Thymus (tissue), 11 donors: ENCODE results near the gene TRAPPC14. TPM values are rescaled to one million over a fixed set of nuclear protein-coding genes. Genes with fewer than 3 reads are reported as not detected.
A peak's percentile ranks its signal among the peaks of the same experiment; 100 is the strongest.
"Not testable (repeated sequence)": the region's sequence is repeated elsewhere in the genome, so short reads cannot be mapped to it uniquely, and the experiment has no call there.

Source experiments
- DNase-seq, 9 donors: peaks; one replicate each; pipeline ENCODE4 v3.0.0-alpha.2; 2013; ENCODE audit warnings: low spot score in 9 of 9, low read depth in 6 of 9, missing footprints in 1 of 9
- H3K27ac ChIP-seq, 2 donors: one replicate each; pipeline ENCODE4 v1.5.1; 2013; ENCODE audit warnings: control low read depth in 1 of 2, low read depth in 1 of 2, low read length in 1 of 2, mild to moderate bottlenecking in 1 of 2, moderate library complexity in 1 of 2
- H3K27me3 ChIP-seq, 2 donors: one replicate each; pipeline ENCODE4 v1.5.1; 2013; ENCODE audit warnings: low read length in 1 of 2; ENCODE audit not compliant: control insufficient read depth in 2 of 2, insufficient read depth in 1 of 2
- H3K36me3 ChIP-seq, 2 donors: one replicate each; pipeline ENCODE4 v1.5.1; 2013; ENCODE audit warnings: low read length in 1 of 2, mild to moderate bottlenecking in 1 of 2, moderate library complexity in 1 of 2; ENCODE audit not compliant: control insufficient read depth in 2 of 2, insufficient read depth in 2 of 2
- H3K4me1 ChIP-seq, 2 donors: one replicate each; pipeline ENCODE4 v1.5.1; 2013; ENCODE audit warnings: low read length in 2 of 2; ENCODE audit not compliant: control insufficient read depth in 2 of 2, insufficient read depth in 2 of 2
- H3K4me3 ChIP-seq, 2 donors: one replicate each; pipeline ENCODE4 v1.5.1; 2013; ENCODE audit warnings: low read length in 2 of 2, control low read depth in 1 of 2, mild to moderate bottlenecking in 1 of 2
- H3K9me3 ChIP-seq, 2 donors: one replicate each; pipeline ENCODE4 v1.5.1; 2013; ENCODE audit warnings: low read length in 1 of 2, mild to moderate bottlenecking in 1 of 2; ENCODE audit not compliant: control insufficient read depth in 2 of 2, insufficient read depth in 1 of 2
- WGBS: extraction: QIAGEN DNeasy Blood & Tissue Kit; methylation state at CpG from one replicate; pipeline ENCODE4 v1.1.7; 2013; 5-methylcytosine and 5-hydroxymethylcytosine counted together
- polyA plus RNA-seq: library from polyadenylated mRNA; stranded (reverse); fragments of 200-250 nt; gene quantifications from one replicate; pipeline ENCODE4 v1.2.3, GENCODE V29; 2013
- total RNA-seq: library from RNA; stranded (reverse); fragments of 120-200 nt; gene quantifications from one replicate; pipeline ENCODE4 v1.2.4, GENCODE V29; 2013
- donor health status: healthy.

Gene TRAPPC14
- total and polyA plus RNA-seq, 2 donors, result 19.8 to 46.9 TPM

GRCh38 chr7:100192281-100192862 is 33.8 kb upstream of the TRAPPC14 start:
- Histone ChIP-seq H3K27ac (peak overlapping the region; percentile 38 to 79), H3K4me1 (peaks cover 22 to 52% of the 10 kb centered on the region in 2 donors)
- H3K9me3 ChIP-seq, H3K4me3 ChIP-seq, DNase-seq, H3K36me3 ChIP-seq, H3K27me3 ChIP-seq: not testable (repeated sequence)
- 95% methylated on average over 6 of the region's 6 CpGs for WGBS

GRCh38 chr7:100191775-100192174 is 33.3 kb upstream of the TRAPPC14 start:
- WGBS, result 7% methylated on average over 2 of the region's 2 CpGs
- Histone ChIP-seq H3K27me3 (no peaks in the 10 kb centered on the region), H3K27ac (peak overlapping the region; percentile 38 to 79), H3K4me3 (no peak overlapping the region), H3K9me3 (no peaks in the 10 kb centered on the region), H3K36me3 (no peaks in the 10 kb centered on the region), H3K4me1 (peaks cover 22 to 52% of the 10 kb centered on the region in 2 donors)
- peak in 1 of 9 donors; percentile 67 for DNase-seq

GRCh38 chr7:100190048-100190711 is 31.7 kb upstream of the TRAPPC14 start:
- no peaks in the 10 kb centered on the region for H3K9me3 ChIP-seq
- DNase-seq, result peak in 1 of 9 donors; percentile 79
- peaks cover 18 to 46% of the 10 kb centered on the region in 2 donors for H3K4me1 ChIP-seq
- no peaks in the 10 kb centered on the region for H3K27me3 ChIP-seq
- H3K36me3 ChIP-seq, result no peaks in the 10 kb centered on the region
- 56% methylated on average over 4 of the region's 4 CpGs for WGBS
- peak overlapping the region in 1 of 2 donors; percentile 31 for H3K27ac ChIP-seq
- H3K4me3 ChIP-seq, result no peak overlapping the region

- DNase-seq, result no peak
- Histone ChIP-seq H3K9me3 (no peaks in the 10 kb centered on the region), H3K27ac (no peak overlapping the region), H3K36me3 (no peaks in the 10 kb centered on the region), H3K4me3 (no peak overlapping the region), H3K27me3 (no peaks in the 10 kb centered on the region), H3K4me1 (peaks cover 16 to 38% of the 10 kb centered on the region in 2 donors)
- 85% methylated on average over 3 of the region's 3 CpGs for WGBS
Measured at GRCh38 chr7:100189061-100189460, 30.5 kb upstream of the TRAPPC14 start.

- no peak overlapping the region for H3K4me3 ChIP-seq
- H3K27ac ChIP-seq, result no peak overlapping the region
- no peaks in the 10 kb centered on the region for H3K27me3 ChIP-seq
- DNase-seq, result no peak
- H3K9me3 ChIP-seq, result no peaks in the 10 kb centered on the region
- 97% methylated on average over 2 of the region's 2 CpGs for WGBS
- H3K36me3 ChIP-seq, result no peaks in the 10 kb centered on the region
- peaks cover 9 to 28% of the 10 kb centered on the region in 2 donors for H3K4me1 ChIP-seq
Measured at GRCh38 chr7:100185726-100186125, 27.2 kb upstream of the TRAPPC14 start.

GRCh38 chr7:100183090-100183489 is 24.6 kb upstream of the TRAPPC14 start:
- H3K9me3 ChIP-seq, H3K27ac ChIP-seq, H3K4me3 ChIP-seq, H3K36me3 ChIP-seq, DNase-seq, H3K27me3 ChIP-seq: not testable (repeated sequence)
- WGBS, result 95% methylated on average over 6 of the region's 6 CpGs
- H3K4me1 ChIP-seq, result peaks cover 11 to 44% of the 10 kb centered on the region in 2 donors

GRCh38 chr7:100182616-100183015 is 24.1 kb upstream of the TRAPPC14 start:
- Histone ChIP-seq H3K4me1 (peaks cover 12 to 48% of the 10 kb centered on the region in 2 donors), H3K27ac (peak overlapping the region in 1 of 2 donors; percentile 73), H3K9me3 (peaks cover 0 to 14% of the 10 kb centered on the region in 2 donors)
- 84% methylated on average over 6 of the region's 6 CpGs for WGBS
- not testable (repeated sequence) for H3K4me3 ChIP-seq, DNase-seq, H3K36me3 ChIP-seq, H3K27me3 ChIP-seq

- not testable (repeated sequence) for H3K4me3 ChIP-seq, DNase-seq, H3K27me3 ChIP-seq, H3K36me3 ChIP-seq
- Histone ChIP-seq H3K27ac (peak overlapping the region; percentile 80 to 87), H3K4me1 (peaks cover 18 to 66% of the 10 kb centered on the region in 2 donors), H3K9me3 (peaks cover 0 to 20% of the 10 kb centered on the region in 2 donors)
- 95% methylated on average over 3 of the region's 3 CpGs for WGBS
Measured at GRCh38 chr7:100180084-100180483, 21.6 kb upstream of the TRAPPC14 start.
